ENCODE data around the gene SEC14L6.
A peak's percentile ranks its signal among the peaks of the same experiment; 100 is the strongest.
"Not testable (repeated sequence)": the region's sequence is repeated elsewhere in the genome, so short reads cannot be mapped to it uniquely, and the experiment has no call there.

Gene SEC14L6

DNA sequence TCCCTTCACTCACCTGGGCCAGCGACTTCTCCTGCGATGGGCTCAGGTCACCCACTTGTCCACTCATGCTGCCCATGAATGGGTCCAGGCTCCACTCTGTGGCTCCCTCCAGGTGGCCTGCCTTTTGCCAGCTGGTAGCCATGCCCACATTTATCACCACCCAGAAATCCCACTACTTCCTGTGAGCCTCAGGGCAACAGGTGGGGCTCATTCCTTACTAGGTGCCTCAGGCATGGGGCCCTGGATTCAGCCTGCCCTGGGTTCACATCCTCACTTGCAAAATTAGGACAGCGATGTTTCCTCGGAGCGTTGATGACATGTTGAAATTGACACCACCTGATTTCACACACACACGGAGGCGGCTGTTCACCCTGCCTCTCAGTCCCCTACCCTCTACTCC, at the start of gene SEC14L6:
TSS of gene SEC14L6 (minus strand) at position 126 of the 400 bp plus-strand sequence. CDS start at position 67, 59 bp downstream.
- TF ChIP-seq, protein P1, sequence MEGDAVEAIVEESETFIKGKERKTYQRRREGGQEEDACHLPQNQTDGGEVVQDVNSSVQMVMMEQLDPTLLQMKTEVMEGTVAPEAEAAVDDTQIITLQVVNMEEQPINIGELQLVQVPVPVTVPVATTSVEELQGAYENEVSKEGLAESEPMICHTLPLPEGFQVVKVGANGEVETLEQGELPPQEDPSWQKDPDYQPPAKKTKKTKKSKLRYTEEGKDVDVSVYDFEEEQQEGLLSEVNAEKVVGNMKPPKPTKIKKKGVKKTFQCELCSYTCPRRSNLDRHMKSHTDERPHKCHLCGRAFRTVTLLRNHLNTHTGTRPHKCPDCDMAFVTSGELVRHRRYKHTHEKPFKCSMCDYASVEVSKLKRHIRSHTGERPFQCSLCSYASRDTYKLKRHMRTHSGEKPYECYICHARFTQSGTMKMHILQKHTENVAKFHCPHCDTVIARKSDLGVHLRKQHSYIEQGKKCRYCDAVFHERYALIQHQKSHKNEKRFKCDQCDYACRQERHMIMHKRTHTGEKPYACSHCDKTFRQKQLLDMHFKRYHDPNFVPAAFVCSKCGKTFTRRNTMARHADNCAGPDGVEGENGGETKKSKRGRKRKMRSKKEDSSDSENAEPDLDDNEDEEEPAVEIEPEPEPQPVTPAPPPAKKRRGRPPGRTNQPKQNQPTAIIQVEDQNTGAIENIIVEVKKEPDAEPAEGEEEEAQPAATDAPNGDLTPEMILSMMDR (IDR thresholded peaks at IDR 0.05; ENCODE audit: low read depth, low read length, missing control alignments), result no peak
- H3K4me3 ChIP-seq (ENCODE audit: low read depth, low read length), result no peak within 1 kb of the TSS
- DNase-seq (ENCODE audit: low read depth), result no peak

DNA sequence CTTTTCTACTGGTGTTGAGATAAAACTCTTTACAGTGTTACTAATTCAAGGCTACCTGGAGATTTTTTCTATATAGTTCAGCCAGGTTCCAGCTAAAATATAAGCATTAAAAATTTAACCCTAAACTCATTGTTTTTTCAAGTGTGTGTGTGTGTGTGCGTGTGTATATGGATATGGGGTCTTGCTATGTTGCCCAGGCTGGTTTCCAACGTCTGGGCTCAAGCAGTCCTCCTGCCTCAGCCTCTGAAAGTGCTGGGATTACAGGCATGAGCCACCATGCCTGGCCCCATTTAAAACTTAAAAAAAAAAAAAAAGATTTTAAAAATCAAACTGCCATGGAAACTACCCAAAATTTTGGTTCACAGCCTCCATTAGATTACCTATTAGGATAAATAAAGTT, 49.7 kb upstream of the SEC14L6 start:
- no peak overlapping the region for H3K4me3 ChIP-seq (ENCODE audit: low read depth, low read length)
- TF ChIP-seq, protein P1 (IDR thresholded peaks at IDR 0.05; ENCODE audit: low read depth, low read length, missing control alignments), result no peak

DNA sequence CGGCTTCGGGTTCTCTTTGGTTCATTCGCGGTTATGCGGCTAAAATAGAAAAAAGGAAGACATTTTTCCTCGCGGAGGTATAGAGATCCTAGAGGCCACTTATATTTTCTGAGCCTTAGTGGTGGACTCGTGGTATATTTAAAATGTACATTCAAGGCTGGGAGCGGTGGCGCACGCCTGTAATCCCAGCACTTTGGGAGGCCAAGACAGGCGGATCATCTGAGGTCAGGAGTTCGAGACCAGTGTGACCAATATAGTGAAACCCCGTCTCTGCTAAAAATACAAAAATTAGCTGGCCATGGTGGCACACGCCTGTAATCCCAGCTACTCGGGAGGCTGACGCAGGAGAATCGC, 45.8 kb upstream of the SEC14L6 start:
- H3K4me3 ChIP-seq (ENCODE audit: low read depth, low read length); DNase-seq (ENCODE audit: low read depth): not testable (repeated sequence)

More for the DNA sequence above, 49.7 kb upstream of the SEC14L6 start:
- no peak for DNase-seq (ENCODE audit: low read depth)

DNA sequence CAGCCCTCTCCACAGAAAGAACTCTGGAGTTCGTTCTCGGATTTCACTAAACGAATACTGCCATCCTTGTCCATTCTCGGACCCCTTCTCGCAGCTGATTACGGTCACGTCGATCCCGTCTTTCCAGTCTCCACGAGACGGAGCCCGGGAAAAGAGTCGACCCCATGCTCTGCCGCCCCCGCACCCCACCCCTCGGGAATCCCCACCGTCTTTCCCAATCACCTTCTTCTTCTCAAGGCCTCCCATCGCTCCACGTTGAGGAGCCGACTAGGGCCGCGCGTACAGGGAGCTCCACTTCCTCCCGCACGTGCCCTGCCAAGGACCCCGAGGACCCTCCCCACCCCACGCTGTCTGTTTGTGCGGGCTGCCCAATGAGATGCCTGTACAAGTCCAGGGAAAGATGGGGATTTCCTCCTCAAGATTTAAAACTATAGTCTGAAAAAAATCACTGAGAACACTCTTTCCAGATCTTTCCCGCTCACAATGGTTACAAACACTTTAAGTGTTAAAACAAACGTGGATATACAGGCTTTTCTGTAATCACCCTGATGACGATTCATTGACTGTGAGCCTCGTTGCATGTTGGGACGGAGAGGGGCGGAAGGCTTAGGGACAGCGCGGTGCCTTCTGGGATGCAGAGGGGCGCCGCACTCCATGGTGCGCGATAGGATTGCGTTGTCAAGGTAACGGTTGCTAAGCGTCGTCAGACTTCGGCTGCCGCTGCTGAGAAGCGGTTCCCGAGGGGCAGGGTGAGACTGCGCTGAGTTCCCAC, 45.2 kb upstream of the SEC14L6 start, which contains the start of gene PES1:
TSS of gene PES1 (minus strand) at position 323 of the 772 bp plus-strand sequence. CDS start at position 246, 77 bp downstream.
- H3K4me3 ChIP-seq (ENCODE audit: low read depth, low read length), result peak within 1 kb of the TSS; percentile 88
- peak; percentile 97 for DNase-seq (ENCODE audit: low read depth)
- TF ChIP-seq, protein P1 (IDR thresholded peaks at IDR 0.05; ENCODE audit: low read depth, low read length, missing control alignments), result no peak

DNA sequence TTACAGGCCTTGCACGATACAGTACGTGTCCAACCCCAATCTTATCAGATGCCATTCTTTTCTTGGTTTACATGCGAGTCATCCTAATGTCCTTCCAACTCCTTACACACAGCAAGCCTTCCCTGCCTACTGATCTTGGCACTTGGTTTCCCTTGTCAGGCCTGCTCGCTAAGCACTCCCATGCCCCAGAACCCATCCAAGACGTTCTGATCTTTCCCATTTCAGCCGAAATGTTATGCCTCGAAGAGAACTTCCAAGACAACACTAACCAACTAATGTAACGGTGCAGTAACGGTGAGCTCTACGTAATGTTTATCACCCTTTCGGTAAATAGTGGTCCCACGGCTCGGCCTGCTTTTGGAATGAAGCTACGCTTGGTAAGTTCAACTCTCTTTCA, 44.6 kb upstream of the SEC14L6 start:
- no peak for DNase-seq (ENCODE audit: low read depth)
- peak overlapping the region; percentile 88 for H3K4me3 ChIP-seq (ENCODE audit: low read depth, low read length)
- TF ChIP-seq, protein P1 (IDR thresholded peaks at IDR 0.05; ENCODE audit: low read depth, low read length, missing control alignments), result no peak

DNA sequence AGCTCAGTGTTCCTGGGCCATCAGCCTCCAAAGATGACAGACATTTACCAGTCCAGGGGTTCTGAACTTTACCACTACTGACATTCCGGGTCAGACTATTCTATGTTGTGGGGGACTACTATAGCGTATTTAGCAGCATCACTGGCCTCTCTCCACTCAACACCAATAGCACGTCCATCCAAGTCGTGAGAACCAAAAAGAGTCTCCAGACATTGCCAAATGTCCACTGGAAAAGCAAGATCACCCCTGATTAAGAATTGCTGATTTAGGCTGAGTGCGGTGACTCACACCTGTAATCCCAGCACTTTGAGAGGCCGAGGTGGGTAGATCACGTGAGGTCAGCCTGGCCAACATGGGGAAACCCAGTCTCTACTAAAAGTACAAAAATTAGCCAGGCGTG, 39.9 kb upstream of the SEC14L6 start:
- no peak for DNase-seq (ENCODE audit: low read depth)

DNA sequence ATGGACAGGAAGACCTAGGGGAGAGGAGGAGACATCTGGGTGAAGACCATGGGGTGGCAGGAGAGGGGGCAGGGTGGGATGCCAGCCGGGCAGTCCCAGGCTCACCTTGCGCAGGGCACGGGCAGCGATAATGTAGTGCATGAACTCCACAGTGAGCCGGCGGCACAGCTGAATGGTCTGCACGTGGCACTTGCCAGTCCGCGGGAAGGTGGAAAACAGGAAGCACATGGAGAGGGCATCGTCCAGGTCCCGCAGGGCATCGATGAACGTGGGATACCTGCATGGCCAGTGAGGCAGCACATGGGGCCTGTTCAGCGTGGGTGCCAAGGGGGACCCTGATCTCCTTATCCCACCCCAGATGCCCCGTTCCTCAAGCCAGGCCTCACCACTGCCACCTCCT, 37.9 kb upstream of the SEC14L6 start:
- DNase-seq (ENCODE audit: low read depth), result no peak
- TF ChIP-seq, protein P1 (IDR thresholded peaks at IDR 0.05; ENCODE audit: low read depth, low read length, missing control alignments), result no peak
- no peak overlapping the region for H3K4me3 ChIP-seq (ENCODE audit: low read depth, low read length)

More for the DNA sequence above, 39.9 kb upstream of the SEC14L6 start:
- H3K4me3 ChIP-seq (ENCODE audit: low read depth, low read length), result no peak overlapping the region
- TF ChIP-seq, protein P1 (IDR thresholded peaks at IDR 0.05; ENCODE audit: low read depth, low read length, missing control alignments), result no peak
